ENCODE data around the gene CCDC106. TPM values are rescaled to one million over a fixed set of nuclear protein-coding genes. Genes with fewer than 3 reads are reported as not detected.

The CCDC106 gene
- total RNA-seq, 1 experiment from 2014 or later = 19.9 TPM

DNA sequence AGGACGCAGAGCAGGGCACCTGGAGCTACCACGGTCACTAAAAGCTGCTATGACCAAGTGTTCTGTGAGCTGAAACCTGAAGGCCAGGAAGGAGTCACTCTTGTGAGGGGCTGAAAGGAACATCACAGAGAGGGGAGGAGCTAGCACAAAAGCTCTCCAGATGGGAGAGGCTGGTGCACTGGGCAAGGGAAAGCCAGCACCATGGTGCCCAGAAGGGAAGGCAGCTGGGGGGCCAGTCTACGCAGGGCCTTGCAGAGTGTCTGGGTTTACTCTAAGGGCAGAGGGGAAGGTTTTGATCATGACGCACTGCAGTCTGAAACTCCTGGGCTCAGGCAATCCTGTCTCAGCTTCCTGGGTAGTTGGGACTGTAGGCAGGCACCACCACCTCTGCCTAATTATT, 11.3 kb upstream of the CCDC106 start:
- Histone ChIP-seq H3K56ac (ENCODE audit: insufficient read length, low read depth, low read length) (no peak overlapping the region), H3K4me1 (ENCODE audit: insufficient read depth, low read length) (0 out of 2 replicates have a peak, but pooled peaks cover 2% of the 10 kb centered on the region), H3K4me2 (ENCODE audit: insufficient read depth, insufficient read length, low read length) (no peak overlapping the region), H3K79me1 (ENCODE audit: insufficient read depth, low read depth, low read length, poor library complexity, severe bottlenecking) (peaks cover 6% of the 10 kb centered on the region), H2BK20ac (ENCODE audit: low read depth, low read length, poor library complexity, severe bottlenecking) (no peak overlapping the region), H3K27ac (ENCODE audit: insufficient read length, low read depth, low read length) (no peak overlapping the region), H4K8ac (replicated peaks; ENCODE audit: insufficient read length, low read depth, low read length) (no peak overlapping the region), H2BK5ac (ENCODE audit: insufficient read length, low read length) (no peak overlapping the region), H3K27me3 (ENCODE audit: insufficient read depth, low read length) (no peaks in the 10 kb centered on the region), H3K14ac (ENCODE audit: insufficient read depth, low read length) (no peak overlapping the region), H2BK120ac (ENCODE audit: low read depth, low read length, poor library complexity, severe bottlenecking) (no peak overlapping the region), H2AK5ac (ENCODE audit: insufficient read length, low read length) (no peak overlapping the region), H3K4ac (ENCODE audit: low read depth, low read length) (no peak overlapping the region), H3K9me3 (ENCODE audit: control insufficient read depth, low read depth, low read length) (no peaks in the 10 kb centered on the region), H3K23ac (ENCODE audit: insufficient read length, low read depth, low read length) (no peak overlapping the region), H3K23me2 (ENCODE audit: insufficient read length, low read depth, low read length, poor library complexity, severe bottlenecking) (peaks cover 13% of the 10 kb centered on the region), H3K9ac (ENCODE audit: extremely low read depth, insufficient read length, low read length) (no peak overlapping the region), H4K5ac (ENCODE audit: insufficient read length, low read depth, low read length) (no peak overlapping the region), H3T11ph (ENCODE audit: low read length) (no peak overlapping the region), H2AFZ (ENCODE audit: low read length) (no peak overlapping the region), H3K79me2 (ENCODE audit: insufficient read depth, low read length) (peaks cover 10% of the 10 kb centered on the region; the same call in 1 of the 2 replicates), H4K91ac (ENCODE audit: insufficient read length, low read depth, low read length) (no peak overlapping the region), H2BK12ac (ENCODE audit: insufficient read length, low read depth, low read length) (no peak overlapping the region), H4K20me1 (ENCODE audit: control insufficient read depth, insufficient read depth, insufficient read length) (no peaks in the 10 kb centered on the region), H3K18ac (ENCODE audit: insufficient read length, low read depth, low read length) (no peak overlapping the region), H2BK15ac (ENCODE audit: low read depth, low read length) (no peak overlapping the region)
- Mint-ChIP-seq H3K9me3 (no peaks in the 10 kb centered on the region; a peak in 1 of 5 replicates), H3K27me3 (ENCODE audit: low read depth) (peaks cover 3% of the 10 kb centered on the region; the same call in 1 of the 2 replicates), H3K36me3 (ENCODE audit: insufficient read depth in 1 of 3, low read depth in 3 of 3) (peaks cover 10 to 15% (median 14%) of the 10 kb centered on the region in 3 experiments), H3K4me3 (peak overlapping the region; percentile 100), H3K27ac (peak overlapping the region in 2 of 3 experiments; percentile 8 to 57; a peak in 2 of 7 replicates), H3K4me1 (peaks cover 24 to 36% of the 10 kb centered on the region in 2 experiments)
- no CpG with 5 or more reads among the region's 4 CpGs for WGBS (ENCODE audit: extremely low coverage, insufficient read length, low lambda C conversion rate)
- no peak for TF ChIP-seq CTCF (conservative IDR thresholded peaks at IDR 0.05)
- DNase-seq = no peak

Data from H9 (cell line).